Smooth muscle cell (in vitro differentiated cells): Measurements from ENCODE around the gene KRT3. TPM values are rescaled to one million over a fixed set of nuclear protein-coding genes. Genes with fewer than 3 reads are reported as not detected.

ENCODE experiments used
- DNase-seq: peaks from one replicate; lab custom pipeline; 2025; ENCODE audit not compliant: unreplicated experiment; lab: John Stamatoyannopoulos, UW
- H2AFZ ChIP-seq: fragments of 200-600 bp; sonication (generic); 2 replicates; pipeline ENCODE4 v1.6.0; 2016; ENCODE audit warnings: antibody characterized with exemption, low read depth, mild to moderate bottlenecking
- H3F3A ChIP-seq: fragments of 200-600 bp; sonication (generic); 2 replicates; pipeline ENCODE4 v1.6.0; 2017; ENCODE audit warnings: antibody characterized with exemption, low read depth
- H3K27ac ChIP-seq: fragments of 200-600 bp; sonication (generic); 2 replicates; pipeline ENCODE4 v1.5.1; 2016; ENCODE audit warnings: low read depth, mild to moderate bottlenecking
- H3K27me3 ChIP-seq: fragments of 200-600 bp; sonication (generic); 2 replicates; pipeline ENCODE4 v1.6.1; 2016; ENCODE audit warnings: low read depth, mild to moderate bottlenecking
- H3K36me3 ChIP-seq: fragments of 200-600 bp; sonication (generic); 2 replicates; pipeline ENCODE4 v1.5.1; 2016; ENCODE audit warnings: low read depth
- H3K4me1 ChIP-seq: fragments of 200-600 bp; sonication (generic); 2 replicates; pipeline ENCODE4 v1.5.1; 2016; ENCODE audit warnings: low read depth
- H3K4me2 ChIP-seq: fragments of 200-600 bp; sonication (generic); 2 replicates; pipeline ENCODE4 v1.6.0; 2016; ENCODE audit warnings: mild to moderate bottlenecking
- H3K4me3 ChIP-seq: fragments of 200-600 bp; sonication (generic); 2 replicates; pipeline ENCODE4 v1.5.1; 2016; ENCODE audit warnings: mild to moderate bottlenecking
- H3K79me2 ChIP-seq: fragments of 200-600 bp; sonication (generic); 2 replicates; pipeline ENCODE4 v1.6.0; 2016; ENCODE audit warnings: low read depth, mild to moderate bottlenecking
- H3K9ac ChIP-seq: fragments of 200-600 bp; sonication (generic); 2 replicates; pipeline ENCODE4 v1.6.0; 2016; ENCODE audit warnings: low read depth
- H3K9me3 ChIP-seq: fragments of 200-600 bp; sonication (generic); replicated peaks from 2 replicates; pipeline ENCODE4 v1.5.1; 2016; ENCODE audit warnings: low read depth
- H4K20me1 ChIP-seq: fragments of 200-600 bp; sonication (generic); 2 replicates; pipeline ENCODE4 v1.6.0; 2016; ENCODE audit warnings: low read depth
- CTCF ChIP-seq: fragments of 200-600 bp; sonication (generic); IDR thresholded peaks from 2 replicates; pipeline ENCODE4 v1.5.1; 2017; ENCODE audit warnings: borderline replicate concordance, mild to moderate bottlenecking, antibody characterized with exemption; ENCODE audit not compliant: insufficient read depth, poor library complexity, severe bottlenecking
- WGBS: methylation state at CpG from one replicate; pipeline ENCODE4 v1.1.7; 2016; ENCODE audit warnings: low lambda C conversion rate; 5-methylcytosine and 5-hydroxymethylcytosine counted together
- polyA plus RNA-seq: library from polyadenylated mRNA; unstranded; fragments of >200 nt; fragmentation: Nextera tagmentation; extraction: Ambion mirVana; gene quantifications from 2 replicates; pipeline ENCODE4 v1.2.1, GENCODE V29; 2016
- total RNA-seq: library from RNA; depleted of rRNA; stranded (reverse); fragments of >200 nt; gene quantifications from 2 replicates; pipeline ENCODE4 v1.2.3, GENCODE V29; 2014

The KRT3 gene
- total and polyA plus RNA-seq, 2 experiments from 2014 or later = not detected

DNA sequence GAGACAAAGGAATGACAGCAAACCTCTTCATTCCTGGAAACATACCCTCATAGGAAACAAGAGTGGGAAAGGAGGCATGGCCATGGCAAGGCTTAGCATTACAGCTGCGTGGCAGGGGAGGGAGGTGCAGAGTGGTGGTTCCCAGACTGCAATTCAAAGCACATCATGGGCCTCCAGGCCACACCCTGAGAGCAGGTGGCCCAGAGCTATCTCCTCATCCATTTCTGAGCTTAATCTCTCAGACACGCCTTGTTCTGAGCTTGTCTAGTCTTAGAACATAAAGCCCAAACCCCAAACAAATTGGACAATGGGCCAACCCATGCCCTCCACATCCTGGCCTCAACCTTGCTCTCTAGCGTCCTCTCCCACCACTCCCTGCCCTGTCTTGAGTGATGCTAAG is 5.9 kb upstream of the KRT3 start:
- no peak for TF ChIP-seq CTCF
- Histone ChIP-seq H3K79me2 (no peaks in the 10 kb centered on the region), H3F3A (no peaks in the 10 kb centered on the region), H3K27ac (no peak overlapping the region), H3K36me3 (no peaks in the 10 kb centered on the region), H3K4me2 (no peak overlapping the region), H2AFZ (no peak overlapping the region), H3K4me3 (no peak overlapping the region), H3K27me3 (no peaks in the 10 kb centered on the region), H3K9ac (no peak overlapping the region), H3K9me3 (no peaks in the 10 kb centered on the region), H3K4me1 (no peaks in the 10 kb centered on the region), H4K20me1 (no peaks in the 10 kb centered on the region)
- no peak for DNase-seq
- 85% methylated on average over 3 of the region's 3 CpGs for WGBS

- TF ChIP-seq CTCF = no peak
- Histone ChIP-seq H3K36me3 (no peaks in the 10 kb centered on the region), H3K9ac (no peak overlapping the region), H3K9me3 (no peaks in the 10 kb centered on the region), H3F3A (no peaks in the 10 kb centered on the region), H2AFZ (no peak overlapping the region), H3K27me3 (no peaks in the 10 kb centered on the region), H3K4me1 (no peaks in the 10 kb centered on the region), H3K27ac (no peak overlapping the region), H3K4me3 (no peak overlapping the region), H4K20me1 (no peaks in the 10 kb centered on the region), H3K4me2 (no peak overlapping the region), H3K79me2 (no peaks in the 10 kb centered on the region)
- DNase-seq = no peak
- WGBS = 85% methylated on average over 1 of the region's 1 CpG
Observed at GRCh38 chr12:52800259-52800917, 4.5 kb upstream of the KRT3 start.

GRCh38 chr12:52799505-52800211 is 3.7 kb upstream of the KRT3 start:
- Histone ChIP-seq H3K9me3 (no peaks in the 10 kb centered on the region), H3K4me1 (no peaks in the 10 kb centered on the region), H3K4me2 (no peak overlapping the region), H3F3A (no peaks in the 10 kb centered on the region), H3K79me2 (no peaks in the 10 kb centered on the region), H3K27ac (no peak overlapping the region), H2AFZ (no peak overlapping the region), H3K36me3 (no peaks in the 10 kb centered on the region), H4K20me1 (no peaks in the 10 kb centered on the region), H3K27me3 (no peaks in the 10 kb centered on the region), H3K9ac (no peak overlapping the region), H3K4me3 (no peak overlapping the region)
- no peak for TF ChIP-seq CTCF
- DNase-seq = no peak
- WGBS = 88% methylated on average over 5 of the region's 5 CpGs
